Measurements from ENCODE around the gene MAN1A2. TPM values are rescaled to one million over a fixed set of nuclear protein-coding genes. Genes with fewer than 3 reads are reported as not detected.
"Not testable (repeated sequence)": the region's sequence is repeated elsewhere in the genome, so short reads cannot be mapped to it uniquely, and the experiment has no call there.

The MAN1A2 gene
- total and polyA plus RNA-seq, 5 experiments from 2014 or later = 13.6 to 62.0 (median 21.9) TPM

DNA sequence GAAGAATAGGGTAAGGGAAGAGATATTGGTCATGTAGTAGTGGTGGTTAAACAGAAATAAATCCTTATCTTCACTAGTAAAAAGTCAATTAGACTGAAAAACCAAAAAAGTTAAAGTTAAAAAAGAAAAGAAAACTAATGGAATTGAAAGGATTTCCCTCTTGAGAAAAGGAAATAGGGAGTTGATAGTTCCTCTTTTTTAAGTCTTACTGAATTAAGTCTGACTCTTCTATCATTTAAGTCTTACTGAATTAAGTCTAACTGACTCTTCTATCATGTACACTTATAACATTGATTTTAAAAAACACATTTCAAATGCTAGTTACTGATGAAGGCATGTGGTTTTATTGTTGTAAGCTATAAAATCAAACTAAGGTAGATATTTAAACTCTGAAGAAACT, 189.1 kb downstream of the MAN1A2 start:
- Mint-ChIP-seq H3K36me3 (peaks cover 0 to 16% (median 11%) of the 10 kb centered on the region in 3 donors), H3K27me3 (peaks cover 0 to 8% (median 2%) of the 10 kb centered on the region in 5 donors), H3K9me3 (peaks cover 2 to 12% (median 8%) of the 10 kb centered on the region in 9 donors), H3K27ac (no peak overlapping the region), H3K4me1 (no peaks in the 10 kb centered on the region), H3K4me3 (no peak overlapping the region)
- DNase-seq = no peak
- POLR2A ChIA-PET = no interaction called here
- no peak for ATAC-seq

DNA sequence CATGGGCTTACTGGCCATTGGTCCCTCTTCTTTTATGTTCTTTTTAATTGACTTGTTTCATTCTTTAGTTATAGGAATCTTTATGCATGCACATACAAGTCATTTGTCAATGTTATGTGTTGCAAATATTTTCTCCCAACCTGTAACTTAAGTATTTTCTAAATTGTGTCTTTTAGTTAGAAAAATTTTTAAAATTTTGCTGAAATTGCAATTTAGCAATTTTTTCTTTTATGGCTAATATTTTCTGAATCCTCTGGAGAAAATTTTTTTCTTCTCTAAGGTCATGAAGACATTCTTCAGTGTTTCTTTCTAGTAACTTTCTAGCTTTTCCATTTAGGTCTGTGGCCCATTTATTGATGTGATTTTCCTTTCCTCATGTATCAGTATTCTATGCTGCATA, 189.7 kb downstream of the MAN1A2 start:
- ATAC-seq (no peak), DNase-seq (no peak)
- Mint-ChIP-seq H3K9me3 (peaks cover 2 to 12% (median 8%) of the 10 kb centered on the region in 9 donors), H3K4me3 (no peak overlapping the region), H3K27me3 (peaks cover 0 to 8% (median 2%) of the 10 kb centered on the region in 5 donors), H3K4me1 (no peaks in the 10 kb centered on the region), H3K36me3 (peaks cover 0 to 16% (median 11%) of the 10 kb centered on the region in 3 donors), H3K27ac (peak overlapping the region in 1 of 10 donors; percentile 85)
- POLR2A ChIA-PET = no interaction called here

DNA sequence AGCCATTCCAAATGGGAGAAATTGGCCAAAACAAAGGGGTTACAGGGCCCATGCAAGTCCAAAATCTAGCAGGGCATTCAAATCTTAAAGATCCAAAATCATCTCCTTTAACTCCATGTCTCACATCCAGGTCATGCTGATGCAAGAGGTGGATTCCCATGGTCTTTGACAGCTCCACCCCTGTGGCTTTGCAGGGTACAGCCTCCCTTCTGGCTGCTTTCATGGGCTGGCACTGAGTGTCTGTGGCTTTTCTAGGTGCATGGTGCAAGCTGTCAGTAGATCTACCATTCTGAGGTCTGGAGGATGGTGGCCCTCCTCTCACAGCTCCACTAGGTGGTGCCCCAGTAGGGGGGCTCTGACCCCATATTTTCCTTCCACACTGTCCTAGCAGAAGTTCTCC, 191.2 kb downstream of the MAN1A2 start:
- H3K4me1 Mint-ChIP-seq, H3K27ac Mint-ChIP-seq, ATAC-seq, H3K4me3 Mint-ChIP-seq, POLR2A ChIA-PET, H3K27me3 Mint-ChIP-seq, DNase-seq: not testable (repeated sequence)
- Mint-ChIP-seq H3K36me3 (peaks cover 0 to 16% (median 11%) of the 10 kb centered on the region in 3 donors), H3K9me3 (peaks cover 2 to 12% (median 8%) of the 10 kb centered on the region in 9 donors)

DNA sequence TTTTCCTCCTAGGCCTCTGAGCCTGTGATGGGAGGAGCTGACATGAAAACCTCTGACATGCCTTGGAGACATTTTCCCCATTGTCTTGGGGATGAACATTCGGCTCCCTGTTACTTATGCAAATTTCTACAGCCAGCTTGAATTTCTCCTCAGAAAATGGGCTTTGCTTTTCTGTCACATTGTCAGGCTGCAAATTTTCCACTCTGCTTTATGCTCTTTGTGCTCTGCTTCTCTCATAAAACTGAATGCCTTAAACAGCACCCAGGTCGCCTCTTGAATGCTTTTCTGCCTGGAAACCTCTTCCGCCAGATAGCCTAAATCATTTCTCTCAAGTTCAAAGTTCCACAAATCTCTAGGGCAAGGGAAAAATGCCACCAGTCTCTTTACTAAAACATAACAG, 191.9 kb downstream of the MAN1A2 start:
- H3K4me3 Mint-ChIP-seq = no peak overlapping the region
- no peaks in the 10 kb centered on the region for H3K4me1 Mint-ChIP-seq
- H3K9me3 Mint-ChIP-seq = peaks cover 2 to 12% (median 8%) of the 10 kb centered on the region in 9 donors
- ATAC-seq (no peak), DNase-seq (no peak)
- POLR2A ChIA-PET = no interaction called here
- H3K36me3 Mint-ChIP-seq = peaks cover 0 to 16% (median 11%) of the 10 kb centered on the region in 3 donors
- peaks cover 0 to 8% (median 2%) of the 10 kb centered on the region in 5 donors for H3K27me3 Mint-ChIP-seq
- H3K27ac Mint-ChIP-seq = no peak overlapping the region

DNA sequence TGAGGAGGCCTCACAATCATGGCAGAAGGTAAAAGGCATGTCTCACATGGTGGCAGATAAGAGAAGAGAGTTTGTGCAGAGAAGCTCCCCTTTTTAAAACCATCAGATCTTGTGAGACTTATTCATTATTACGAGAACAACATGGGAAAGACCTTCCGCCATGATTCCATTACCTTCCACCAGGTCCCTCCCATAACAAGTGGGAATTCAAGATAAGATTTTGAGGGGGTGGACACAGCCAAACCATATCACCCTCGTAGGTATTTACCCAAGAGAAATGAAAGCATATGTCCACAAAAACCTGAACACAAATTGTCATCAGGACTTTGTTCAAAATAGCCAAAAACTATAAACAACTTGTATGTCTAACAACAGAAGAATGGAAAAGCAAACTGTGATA, 192.7 kb downstream of the MAN1A2 start:
- Mint-ChIP-seq H3K27me3 (peaks cover 2 to 11% (median 4%) of the 10 kb centered on the region in 5 donors), H3K4me3 (no peak overlapping the region), H3K4me1 (peaks cover 0 to 2% (median under 1%) of the 10 kb centered on the region in 4 donors), H3K27ac (no peak overlapping the region), H3K36me3 (peaks cover 0 to 16% (median 11%) of the 10 kb centered on the region in 3 donors), H3K9me3 (peaks cover 2 to 12% (median 8%) of the 10 kb centered on the region in 9 donors)
- DNase-seq = no peak
- POLR2A ChIA-PET = no interaction called here
- no peak for ATAC-seq

DNA sequence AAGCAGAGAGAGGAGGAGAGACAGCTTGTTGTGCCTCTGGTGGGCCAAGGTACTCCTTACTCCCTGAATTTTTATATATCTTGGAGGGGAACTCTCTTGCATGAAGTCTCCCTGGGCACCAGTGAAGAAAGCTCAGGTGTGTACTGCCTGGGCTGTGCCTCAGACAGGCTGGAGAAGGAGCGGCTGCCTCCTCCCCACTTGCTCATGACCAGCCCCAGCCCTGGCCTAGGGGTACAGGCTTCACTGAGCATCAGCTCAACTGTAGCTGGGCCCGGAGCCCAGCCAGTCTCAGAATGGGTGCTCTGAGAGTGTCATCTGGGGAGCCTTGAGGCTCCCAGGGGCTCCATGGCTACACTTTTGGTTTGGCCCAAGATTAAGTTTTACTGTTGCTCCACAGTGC, 193.8 kb downstream of the MAN1A2 start:
- H3K4me1 Mint-ChIP-seq = peaks cover 0 to 2% (median under 1%) of the 10 kb centered on the region in 4 donors
- DNase-seq (no peak), ATAC-seq (no peak)
- H3K27me3 Mint-ChIP-seq = peaks cover 2 to 14% (median 3%) of the 10 kb centered on the region in 5 donors
- H3K4me3 Mint-ChIP-seq = no peak overlapping the region
- no peak overlapping the region for H3K27ac Mint-ChIP-seq
- POLR2A ChIA-PET = no interaction called here
- peaks cover 2 to 12% (median 8%) of the 10 kb centered on the region in 9 donors for H3K9me3 Mint-ChIP-seq
- H3K36me3 Mint-ChIP-seq = peaks cover 0 to 16% (median 8%) of the 10 kb centered on the region in 3 donors

DNA sequence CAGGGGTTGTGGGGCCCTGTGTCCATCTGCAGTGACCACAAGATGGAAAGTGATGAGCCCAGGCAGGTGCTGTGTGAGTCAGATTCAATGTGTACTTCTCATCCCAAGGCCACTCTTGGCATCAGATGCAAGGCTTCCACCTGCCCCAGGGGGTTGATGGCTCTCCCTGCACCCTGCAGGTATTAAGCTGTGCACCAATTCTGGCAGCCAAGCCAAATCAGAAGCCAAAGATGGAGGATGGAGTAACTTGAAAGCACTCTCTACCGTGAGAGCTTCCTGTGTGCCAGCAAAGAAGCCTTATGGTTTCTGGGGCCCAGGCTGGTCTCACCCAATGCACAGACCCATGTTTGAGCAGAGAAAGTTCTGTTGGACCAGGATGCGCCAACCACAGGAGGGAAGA, 194.3 kb downstream of the MAN1A2 start:
- Mint-ChIP-seq H3K27ac (peak overlapping the region in 2 of 10 donors; percentile 29 to 38), H3K9me3 (peaks cover 2 to 12% (median 8%) of the 10 kb centered on the region in 9 donors), H3K4me3 (no peak overlapping the region), H3K36me3 (peaks cover 0 to 16% (median 8%) of the 10 kb centered on the region in 3 donors), H3K4me1 (peaks cover 0 to 2% (median under 1%) of the 10 kb centered on the region in 4 donors), H3K27me3 (peaks cover 2 to 14% (median 3%) of the 10 kb centered on the region in 5 donors)
- no peak for DNase-seq
- no peak for ATAC-seq
- POLR2A ChIA-PET = no interaction called here

DNA sequence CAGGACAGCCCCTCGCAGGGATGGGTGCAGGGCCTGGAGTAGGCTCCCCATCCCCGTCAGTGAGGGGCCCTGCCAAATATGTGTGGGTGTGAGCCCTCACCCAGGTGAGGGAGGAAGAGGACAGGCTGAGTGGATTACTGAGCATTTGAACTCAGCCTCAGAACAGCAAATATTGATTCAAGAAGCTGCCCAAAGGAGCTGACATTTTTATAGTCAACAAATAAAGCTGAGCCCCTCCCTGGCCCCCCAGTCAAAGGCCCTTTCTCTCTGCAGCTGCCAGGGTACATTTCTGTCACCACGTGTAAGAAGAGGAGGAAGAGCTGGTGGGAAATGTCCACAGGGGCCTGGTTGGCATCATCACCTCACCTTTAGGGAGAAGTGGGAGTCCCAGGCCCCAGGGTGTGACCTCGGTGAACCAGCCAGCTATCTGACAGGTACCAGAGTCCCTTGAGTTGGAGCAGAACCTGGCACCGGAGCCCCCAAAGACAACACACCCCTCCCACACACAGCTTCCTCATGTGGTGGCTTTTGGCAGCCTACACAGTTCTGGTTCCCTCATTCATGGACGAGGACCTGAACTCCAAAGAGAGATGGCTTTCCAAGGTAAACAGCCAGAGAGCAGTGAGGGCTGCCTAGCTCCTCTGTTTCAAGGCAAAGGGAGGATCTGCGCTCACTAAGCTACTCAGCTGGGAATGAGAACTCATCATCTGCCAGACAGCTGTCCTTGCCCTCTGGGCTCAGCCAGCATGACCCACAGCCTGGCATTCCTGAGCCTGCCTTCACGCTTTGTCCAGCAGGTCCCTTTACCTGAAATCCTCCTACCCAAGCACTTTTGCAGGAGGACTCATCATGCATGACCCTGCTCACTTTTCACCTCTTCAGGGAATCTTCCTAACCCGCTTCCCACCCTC, 195.6 kb downstream of the MAN1A2 start:
- POLR2A ChIA-PET = interaction anchor here (1.1 kb wide), 1 partner anchor 45 kb away, joined by 4 read pairs; no protein-coding TSS in a partner anchor
- Mint-ChIP-seq H3K4me1 (peaks cover 0 to 2% (median under 1%) of the 10 kb centered on the region in 4 donors), H3K27me3 (peaks cover under 1 to 12% (median 3%) of the 10 kb centered on the region in 5 donors), H3K27ac (peak overlapping the region in 2 of 10 donors; percentile 17 to 48), H3K36me3 (peaks cover 0 to 13% (median 8%) of the 10 kb centered on the region in 3 donors), H3K9me3 (peaks cover 2 to 12% (median 8%) of the 10 kb centered on the region in 9 donors), H3K4me3 (no peak overlapping the region)
- ATAC-seq (no peak), DNase-seq (no peak)

DNA sequence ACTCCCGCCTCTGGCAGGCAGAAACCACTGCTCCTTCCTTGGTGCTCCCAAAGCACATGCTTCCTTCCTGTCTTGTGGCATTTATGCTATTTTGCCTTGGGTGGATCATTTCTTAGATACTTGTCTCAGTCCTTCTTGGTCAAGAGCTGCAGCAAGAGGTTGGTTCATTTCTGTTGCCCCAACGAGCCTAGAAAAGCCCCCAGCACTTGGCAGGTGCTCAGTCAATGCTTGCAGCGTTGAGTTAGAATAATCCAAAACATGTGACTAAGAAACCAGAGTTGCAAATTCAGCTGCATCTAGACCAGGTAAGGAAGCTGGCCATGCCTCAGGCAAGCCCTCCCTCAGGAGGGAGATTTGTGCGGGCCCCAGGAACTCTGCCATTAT, 196.2 kb downstream of the MAN1A2 start:
- ATAC-seq (no peak), DNase-seq (no peak)
- Mint-ChIP-seq H3K36me3 (peaks cover 0 to 10% (median 8%) of the 10 kb centered on the region in 3 donors), H3K4me3 (peak overlapping the region in 1 of 10 donors; percentile 36), H3K27ac (peak overlapping the region in 1 of 10 donors; percentile 75), H3K4me1 (peaks cover 0 to 2% (median under 1%) of the 10 kb centered on the region in 4 donors), H3K9me3 (peaks cover 2 to 12% (median 8%) of the 10 kb centered on the region in 9 donors), H3K27me3 (peaks cover 0 to 11% (median 3%) of the 10 kb centered on the region in 5 donors)
- POLR2A ChIA-PET = interaction anchor here (1.1 kb wide), 1 partner anchor 44 kb away, joined by 4 read pairs; no protein-coding TSS in a partner anchor

DNA sequence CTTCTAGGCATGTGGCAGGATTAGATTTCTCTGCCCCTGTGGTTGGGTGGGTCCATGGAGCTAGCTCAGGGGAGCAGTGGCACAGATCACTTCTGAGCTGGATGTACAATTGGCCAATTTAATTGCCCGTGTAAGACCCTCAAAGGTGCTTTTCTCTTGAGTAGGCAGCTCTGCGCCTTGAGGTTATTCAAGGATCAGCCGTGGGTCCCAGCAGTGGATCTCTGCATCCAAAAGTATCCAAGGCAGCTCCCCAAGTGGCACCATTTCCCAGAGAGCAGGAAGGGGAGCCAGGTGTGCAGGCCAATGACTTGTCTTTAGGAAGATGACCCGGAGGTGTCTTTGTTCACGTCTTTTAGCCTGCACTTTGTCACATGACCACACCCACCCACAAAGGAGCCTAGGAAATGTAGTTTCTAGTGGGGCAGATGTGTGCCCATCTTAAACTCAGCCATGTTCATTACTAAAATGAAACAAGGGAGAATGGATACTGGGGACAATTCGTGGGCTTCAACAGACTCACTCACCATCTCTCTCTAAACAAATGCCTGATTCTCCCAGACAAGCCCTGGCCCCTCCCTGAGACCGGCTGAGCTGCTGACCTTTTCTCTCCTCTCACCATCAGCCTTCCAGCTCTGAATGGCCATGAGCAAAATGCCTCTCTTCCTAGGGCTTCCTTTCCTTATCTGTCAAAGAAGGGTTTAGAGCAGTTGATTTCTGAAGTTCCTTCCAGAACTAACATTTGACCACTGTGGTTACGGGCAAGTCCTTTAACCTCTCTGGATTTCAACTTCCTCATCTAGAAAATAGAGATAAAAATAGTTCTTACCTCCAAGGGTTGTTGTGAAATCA, 197.2 kb downstream of the MAN1A2 start:
- ATAC-seq = no peak
- Mint-ChIP-seq H3K27ac (no peak overlapping the region), H3K36me3 (peaks cover 0 to 5% (median 4%) of the 10 kb centered on the region in 3 donors), H3K9me3 (peaks cover 0 to 6% (median 4%) of the 10 kb centered on the region in 9 donors), H3K4me3 (no peak overlapping the region), H3K27me3 (peaks cover 0 to 11% (median 3%) of the 10 kb centered on the region in 5 donors), H3K4me1 (peaks cover 0 to 2% (median under 1%) of the 10 kb centered on the region in 4 donors)
- no peak for DNase-seq
- POLR2A ChIA-PET = no interaction called here

DNA sequence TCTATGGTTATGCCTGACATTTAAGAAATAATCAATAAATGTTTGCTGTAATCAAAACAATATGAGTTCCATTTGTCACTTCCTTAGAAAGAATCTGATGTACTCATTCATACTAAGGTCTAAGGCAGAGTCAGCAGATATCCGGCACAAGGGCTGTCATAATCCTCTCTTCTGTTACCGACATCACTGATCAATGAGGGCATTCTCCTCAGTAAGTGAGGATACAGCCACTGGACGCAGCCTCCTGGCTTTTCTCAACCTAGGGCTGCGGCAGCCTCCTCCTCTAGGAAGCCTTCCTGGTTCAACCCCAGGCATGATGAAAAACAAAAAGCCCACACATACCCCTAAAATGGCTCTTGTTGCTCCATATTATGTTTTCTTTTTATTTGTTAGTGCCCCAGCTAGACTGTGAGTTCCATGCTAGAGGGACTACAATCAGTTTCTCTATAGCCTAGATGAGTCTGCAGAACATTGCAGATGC, 197.9 kb downstream of the MAN1A2 start:
- DNase-seq (no peak), ATAC-seq (no peak)
- H3K9me3 Mint-ChIP-seq = peaks cover 0 to under 1% (median 0%) of the 10 kb centered on the region in 9 donors
- peaks cover 0 to 2% (median under 1%) of the 10 kb centered on the region in 4 donors for H3K4me1 Mint-ChIP-seq
- no peak overlapping the region for H3K4me3 Mint-ChIP-seq
- H3K27ac Mint-ChIP-seq = no peak overlapping the region
- POLR2A ChIA-PET = no interaction called here
- H3K36me3 Mint-ChIP-seq = no peaks in the 10 kb centered on the region
- peaks cover 0 to 9% (median 3%) of the 10 kb centered on the region in 5 donors for H3K27me3 Mint-ChIP-seq

DNA sequence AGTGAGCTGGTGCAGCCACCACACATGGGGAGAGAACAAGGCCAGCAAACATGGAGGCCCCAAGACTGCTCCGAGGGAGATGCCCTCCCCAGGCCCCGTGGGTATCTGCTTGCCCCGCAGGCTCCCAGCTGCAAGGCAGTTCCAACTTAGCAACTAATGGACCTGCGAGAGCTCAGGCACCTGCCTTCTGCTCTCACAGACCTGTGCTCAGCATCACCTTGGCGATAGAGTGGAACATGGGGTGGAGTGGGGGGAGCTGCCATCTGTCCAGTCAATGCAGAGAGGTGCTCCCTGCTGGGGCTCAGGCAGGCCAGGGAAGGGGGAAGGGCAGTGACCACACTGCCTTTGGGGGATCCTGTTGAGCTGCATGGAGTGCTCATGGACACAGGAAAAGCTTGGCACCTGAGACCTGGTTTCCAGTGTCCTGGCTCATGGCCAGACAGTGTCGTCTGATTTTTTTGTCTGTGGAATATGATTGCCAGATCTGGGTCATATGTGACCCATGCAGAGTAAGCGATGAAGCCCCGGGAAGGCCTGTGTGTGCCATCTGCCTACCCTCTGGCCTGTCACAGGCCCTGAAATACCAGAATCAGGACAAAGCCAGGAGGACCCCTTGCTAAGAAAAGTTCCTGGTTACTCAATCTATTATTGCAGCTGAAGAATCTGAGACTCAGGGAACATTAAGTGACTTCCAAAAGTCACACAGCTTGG, 198.7 kb downstream of the MAN1A2 start:
- H3K36me3 Mint-ChIP-seq = no peaks in the 10 kb centered on the region
- H3K27ac Mint-ChIP-seq = no peak overlapping the region
- POLR2A ChIA-PET = no interaction called here
- H3K4me3 Mint-ChIP-seq = no peak overlapping the region
- DNase-seq = no peak
- no peak for ATAC-seq
- peaks cover 0 to 9% (median 3%) of the 10 kb centered on the region in 5 donors for H3K27me3 Mint-ChIP-seq
- no peaks in the 10 kb centered on the region for H3K9me3 Mint-ChIP-seq
- H3K4me1 Mint-ChIP-seq = peaks cover 0 to 2% (median under 1%) of the 10 kb centered on the region in 4 donors
